MM.1S (cell line): Measurements from ENCODE around the gene WFDC12.

Experiments
- EZH2phosphoT487 ChIP-seq: fragments of 300-600 bp; sonication (generic); IDR thresholded peaks from 2 replicates; pipeline ENCODE4 v1.6.1; 2018; ENCODE audit warnings: antibody characterized with exemption, low read length
- TF ChIP-seq, protein P1 (sequence below): fragments of 300-600 bp; sonication (generic); IDR thresholded peaks from 2 replicates; pipeline ENCODE4 v1.5.1; 2016; ENCODE audit warnings: antibody characterized with exemption, low read length, mixed read lengths

DNA sequence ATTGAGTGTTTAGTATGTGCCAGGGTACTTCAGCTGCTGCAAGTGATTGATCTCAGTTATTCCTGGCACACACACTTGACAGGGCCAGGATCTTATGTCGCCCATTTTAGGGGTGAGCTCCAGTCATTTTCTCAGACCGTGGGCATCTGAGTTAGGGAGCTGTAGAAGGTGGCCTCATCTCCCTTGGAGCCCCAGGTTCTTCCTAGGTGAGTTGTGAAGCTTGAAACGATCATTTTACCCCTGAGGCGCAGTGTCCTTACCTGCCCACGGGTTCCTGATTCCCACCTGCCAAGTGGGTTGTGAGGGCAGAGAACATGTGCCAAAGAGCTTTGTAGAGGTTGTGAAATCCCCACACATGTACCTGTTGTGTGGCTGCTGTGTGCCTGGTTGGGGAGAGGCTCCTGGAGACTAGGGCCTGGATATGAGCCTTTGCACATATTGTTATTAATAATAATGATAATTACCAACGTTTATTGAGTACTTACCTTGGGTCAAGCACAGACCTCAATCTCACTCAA, 22.9 kb downstream of the WFDC12 start:
- TF ChIP-seq EZH2phosphoT487, result no peak
- TF ChIP-seq, protein P1, sequence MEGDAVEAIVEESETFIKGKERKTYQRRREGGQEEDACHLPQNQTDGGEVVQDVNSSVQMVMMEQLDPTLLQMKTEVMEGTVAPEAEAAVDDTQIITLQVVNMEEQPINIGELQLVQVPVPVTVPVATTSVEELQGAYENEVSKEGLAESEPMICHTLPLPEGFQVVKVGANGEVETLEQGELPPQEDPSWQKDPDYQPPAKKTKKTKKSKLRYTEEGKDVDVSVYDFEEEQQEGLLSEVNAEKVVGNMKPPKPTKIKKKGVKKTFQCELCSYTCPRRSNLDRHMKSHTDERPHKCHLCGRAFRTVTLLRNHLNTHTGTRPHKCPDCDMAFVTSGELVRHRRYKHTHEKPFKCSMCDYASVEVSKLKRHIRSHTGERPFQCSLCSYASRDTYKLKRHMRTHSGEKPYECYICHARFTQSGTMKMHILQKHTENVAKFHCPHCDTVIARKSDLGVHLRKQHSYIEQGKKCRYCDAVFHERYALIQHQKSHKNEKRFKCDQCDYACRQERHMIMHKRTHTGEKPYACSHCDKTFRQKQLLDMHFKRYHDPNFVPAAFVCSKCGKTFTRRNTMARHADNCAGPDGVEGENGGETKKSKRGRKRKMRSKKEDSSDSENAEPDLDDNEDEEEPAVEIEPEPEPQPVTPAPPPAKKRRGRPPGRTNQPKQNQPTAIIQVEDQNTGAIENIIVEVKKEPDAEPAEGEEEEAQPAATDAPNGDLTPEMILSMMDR, result no peak
